Endothelial cell of umbilical vein (primary cell): ENCODE data around the gene SHROOM2.

ENCODE experiments used
- EZH2 ChIP-seq: IDR thresholded peaks from 2 replicates; pipeline ENCODE4 v1.6.1; 2012; ENCODE audit warnings: borderline replicate concordance, low read depth, mild to moderate bottlenecking, moderate library complexity, low read length, inconsistent platforms; ENCODE audit not compliant: severe bottlenecking
- POLR2A ChIP-seq: IDR thresholded peaks from 2 replicates; pipeline ENCODE4 v1.6.1; 2012; ENCODE audit warnings: low read depth, mild to moderate bottlenecking, control low read depth, low read length
- POLR2AphosphoS5 ChIP-seq: IDR thresholded peaks from 2 replicates; pipeline ENCODE4 v1.6.1; 2012; ENCODE audit warnings: low read depth, mild to moderate bottlenecking, control low read depth, low read length, moderate library complexity; ENCODE audit not compliant: insufficient read depth
- TF ChIP-seq, protein P1 (sequence below), 2 donors: IDR thresholded peaks; 1 replicate in 1 of 2; 2 replicates in 1 of 2; pipeline ENCODE4 v1.5.1; 2011; ENCODE audit warnings: low read length in 2 of 2, mild to moderate bottlenecking in 2 of 2, moderate library complexity in 2 of 2, control low read depth in 1 of 2, inconsistent platforms in 1 of 2, low read depth in 1 of 2; ENCODE audit not compliant: insufficient read depth in 1 of 2; ENCODE audit errors: extremely low read depth in 1 of 2

DNA sequence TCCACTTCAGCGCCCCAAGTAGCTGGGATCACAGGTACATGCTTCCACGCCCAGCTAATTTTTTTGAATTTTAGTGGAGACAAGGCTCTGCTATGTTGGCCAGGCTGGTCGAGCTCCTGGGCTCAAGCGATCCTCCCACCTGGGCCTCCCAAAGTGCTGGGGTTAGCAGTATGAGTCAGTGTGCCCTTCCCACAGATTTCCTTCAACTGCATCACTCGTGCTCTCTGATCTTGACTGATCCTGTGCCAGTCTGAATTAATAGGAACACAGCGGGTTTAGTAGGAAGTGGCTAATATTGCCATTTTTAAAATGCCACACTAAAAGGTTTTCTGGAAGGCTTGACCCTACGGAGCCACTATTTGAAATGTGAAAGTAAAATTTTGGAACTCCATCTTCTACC is 4.3 kb upstream of the SHROOM2 start:
- TF ChIP-seq POLR2A: no peak
- TF ChIP-seq, protein P1, sequence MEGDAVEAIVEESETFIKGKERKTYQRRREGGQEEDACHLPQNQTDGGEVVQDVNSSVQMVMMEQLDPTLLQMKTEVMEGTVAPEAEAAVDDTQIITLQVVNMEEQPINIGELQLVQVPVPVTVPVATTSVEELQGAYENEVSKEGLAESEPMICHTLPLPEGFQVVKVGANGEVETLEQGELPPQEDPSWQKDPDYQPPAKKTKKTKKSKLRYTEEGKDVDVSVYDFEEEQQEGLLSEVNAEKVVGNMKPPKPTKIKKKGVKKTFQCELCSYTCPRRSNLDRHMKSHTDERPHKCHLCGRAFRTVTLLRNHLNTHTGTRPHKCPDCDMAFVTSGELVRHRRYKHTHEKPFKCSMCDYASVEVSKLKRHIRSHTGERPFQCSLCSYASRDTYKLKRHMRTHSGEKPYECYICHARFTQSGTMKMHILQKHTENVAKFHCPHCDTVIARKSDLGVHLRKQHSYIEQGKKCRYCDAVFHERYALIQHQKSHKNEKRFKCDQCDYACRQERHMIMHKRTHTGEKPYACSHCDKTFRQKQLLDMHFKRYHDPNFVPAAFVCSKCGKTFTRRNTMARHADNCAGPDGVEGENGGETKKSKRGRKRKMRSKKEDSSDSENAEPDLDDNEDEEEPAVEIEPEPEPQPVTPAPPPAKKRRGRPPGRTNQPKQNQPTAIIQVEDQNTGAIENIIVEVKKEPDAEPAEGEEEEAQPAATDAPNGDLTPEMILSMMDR (IDR thresholded peaks at IDR 0.05; ENCODE audit: extremely low read depth in 1 of 2, insufficient read depth in 1 of 2, low read depth in 1 of 2, low read length in 2 of 2): no peak
- no peak for TF ChIP-seq EZH2
- no peak for TF ChIP-seq POLR2AphosphoS5
